ENCODE data around the gene GAMT.

DNA sequence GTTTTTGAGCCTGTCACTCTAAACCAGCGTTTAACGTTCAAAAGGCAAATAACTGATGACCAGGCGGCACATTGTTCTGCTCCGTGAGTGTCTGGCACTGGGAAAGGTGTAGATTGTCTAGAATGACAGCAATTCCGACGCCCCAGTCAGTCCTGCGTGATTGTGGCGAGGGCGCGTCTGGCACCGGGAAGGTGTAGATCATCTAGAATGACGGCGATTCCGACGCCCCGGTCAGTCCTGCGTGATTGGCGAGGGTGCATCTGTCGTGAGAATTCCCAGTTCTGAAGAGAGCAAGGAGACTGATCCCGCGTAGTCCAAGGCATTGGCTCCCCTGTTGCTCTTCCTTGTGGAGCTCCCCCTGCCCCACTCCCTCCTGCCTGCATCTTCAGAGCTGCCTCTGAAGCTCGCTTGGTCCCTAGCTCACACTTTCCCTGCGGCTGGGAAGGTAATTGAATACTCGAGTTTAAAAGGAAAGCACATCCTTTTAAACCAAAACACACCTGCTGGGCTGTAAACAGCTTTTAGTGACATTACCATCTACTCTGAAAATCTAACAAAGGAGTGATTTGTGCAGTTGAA, 43.7 kb downstream of the GAMT start:
- TF ChIP-seq, protein P1, sequence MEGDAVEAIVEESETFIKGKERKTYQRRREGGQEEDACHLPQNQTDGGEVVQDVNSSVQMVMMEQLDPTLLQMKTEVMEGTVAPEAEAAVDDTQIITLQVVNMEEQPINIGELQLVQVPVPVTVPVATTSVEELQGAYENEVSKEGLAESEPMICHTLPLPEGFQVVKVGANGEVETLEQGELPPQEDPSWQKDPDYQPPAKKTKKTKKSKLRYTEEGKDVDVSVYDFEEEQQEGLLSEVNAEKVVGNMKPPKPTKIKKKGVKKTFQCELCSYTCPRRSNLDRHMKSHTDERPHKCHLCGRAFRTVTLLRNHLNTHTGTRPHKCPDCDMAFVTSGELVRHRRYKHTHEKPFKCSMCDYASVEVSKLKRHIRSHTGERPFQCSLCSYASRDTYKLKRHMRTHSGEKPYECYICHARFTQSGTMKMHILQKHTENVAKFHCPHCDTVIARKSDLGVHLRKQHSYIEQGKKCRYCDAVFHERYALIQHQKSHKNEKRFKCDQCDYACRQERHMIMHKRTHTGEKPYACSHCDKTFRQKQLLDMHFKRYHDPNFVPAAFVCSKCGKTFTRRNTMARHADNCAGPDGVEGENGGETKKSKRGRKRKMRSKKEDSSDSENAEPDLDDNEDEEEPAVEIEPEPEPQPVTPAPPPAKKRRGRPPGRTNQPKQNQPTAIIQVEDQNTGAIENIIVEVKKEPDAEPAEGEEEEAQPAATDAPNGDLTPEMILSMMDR (conservative IDR thresholded peaks at IDR 0.05; ENCODE audit: low read length), result no peak
- TF ChIP-seq EZH2phosphoT487 (IDR thresholded peaks at IDR 0.05; ENCODE audit: borderline replicate concordance), result no peak
